ENCODE data around the gene DEFB118.

Gene DEFB118

DNA sequence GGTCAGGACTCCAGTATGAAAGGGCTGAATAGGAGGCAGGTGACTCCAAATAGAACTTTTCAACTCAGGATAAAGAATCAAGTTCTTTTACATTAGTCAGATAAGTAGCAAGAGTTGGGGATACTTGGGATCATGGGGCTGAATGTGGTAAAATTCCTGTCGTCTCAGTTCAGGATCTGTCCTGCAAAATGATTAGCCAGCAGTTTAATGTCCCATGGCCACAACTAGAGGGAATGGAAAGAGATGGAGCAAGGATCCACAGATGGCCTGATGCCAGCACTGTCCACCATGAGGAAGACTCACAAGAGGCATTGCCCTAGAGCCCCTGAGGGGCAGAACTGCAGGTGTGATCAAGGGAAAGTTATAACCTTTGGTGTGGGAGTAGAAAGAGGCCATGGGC is 35.5 kb downstream of the DEFB118 start:
- Histone ChIP-seq H3K4me1 (ENCODE audit: control insufficient read depth, insufficient read depth, low read length) (no peaks in the 10 kb centered on the region), H3K27ac (ENCODE audit: extremely low read depth, low read depth, low read length) (no peak overlapping the region), H3K4me3 (ENCODE audit: low read depth, low read length) (no peak overlapping the region), H3K36me3 (ENCODE audit: control insufficient read depth in 2 of 2, insufficient read depth in 1 of 2, low read length in 2 of 2) (no peaks in the 10 kb centered on the region), H3K9me3 (ENCODE audit: control insufficient read depth, insufficient read depth, low read depth, low read length) (no peaks in the 10 kb centered on the region)
- TF ChIP-seq, protein P1, sequence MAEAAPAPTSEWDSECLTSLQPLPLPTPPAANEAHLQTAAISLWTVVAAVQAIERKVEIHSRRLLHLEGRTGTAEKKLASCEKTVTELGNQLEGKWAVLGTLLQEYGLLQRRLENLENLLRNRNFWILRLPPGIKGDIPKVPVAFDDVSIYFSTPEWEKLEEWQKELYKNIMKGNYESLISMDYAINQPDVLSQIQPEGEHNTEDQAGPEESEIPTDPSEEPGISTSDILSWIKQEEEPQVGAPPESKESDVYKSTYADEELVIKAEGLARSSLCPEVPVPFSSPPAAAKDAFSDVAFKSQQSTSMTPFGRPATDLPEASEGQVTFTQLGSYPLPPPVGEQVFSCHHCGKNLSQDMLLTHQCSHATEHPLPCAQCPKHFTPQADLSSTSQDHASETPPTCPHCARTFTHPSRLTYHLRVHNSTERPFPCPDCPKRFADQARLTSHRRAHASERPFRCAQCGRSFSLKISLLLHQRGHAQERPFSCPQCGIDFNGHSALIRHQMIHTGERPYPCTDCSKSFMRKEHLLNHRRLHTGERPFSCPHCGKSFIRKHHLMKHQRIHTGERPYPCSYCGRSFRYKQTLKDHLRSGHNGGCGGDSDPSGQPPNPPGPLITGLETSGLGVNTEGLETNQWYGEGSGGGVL (tag by site-specific recombination; IDR thresholded peaks at IDR 0.05): no peak
- TF ChIP-seq RBAK (tag by site-specific recombination; IDR thresholded peaks at IDR 0.05) (no peak), ZSCAN16 (tag by site-specific recombination; IDR thresholded peaks at IDR 0.05) (no peak), ZNF157 (tag by site-specific recombination; IDR thresholded peaks at IDR 0.05) (no peak), ZNF768 (tag by site-specific recombination; IDR thresholded peaks at IDR 0.05) (no peak), ZNF629 (tag by site-specific recombination; IDR thresholded peaks at IDR 0.05) (no peak), KLF8 (tag by site-specific recombination; IDR thresholded peaks at IDR 0.05) (no peak), ZNF48 (tag by site-specific recombination; IDR thresholded peaks at IDR 0.05) (no peak), KLF16 (tag by site-specific recombination; IDR thresholded peaks at IDR 0.05) (no peak), ZBTB17 (tag by site-specific recombination; IDR thresholded peaks at IDR 0.05) (no peak), ZNF791 (tag by site-specific recombination; IDR thresholded peaks at IDR 0.05) (no peak), MYNN (tag by site-specific recombination; IDR thresholded peaks at IDR 0.05; ENCODE audit: borderline replicate concordance) (no peak), ZNF221 (tag by site-specific recombination; IDR thresholded peaks at IDR 0.05; ENCODE audit: borderline replicate concordance) (no peak), ZNF776 (tag by site-specific recombination; IDR thresholded peaks at IDR 0.05; ENCODE audit: borderline replicate concordance) (no peak)
- TF ChIP-seq, protein P2, sequence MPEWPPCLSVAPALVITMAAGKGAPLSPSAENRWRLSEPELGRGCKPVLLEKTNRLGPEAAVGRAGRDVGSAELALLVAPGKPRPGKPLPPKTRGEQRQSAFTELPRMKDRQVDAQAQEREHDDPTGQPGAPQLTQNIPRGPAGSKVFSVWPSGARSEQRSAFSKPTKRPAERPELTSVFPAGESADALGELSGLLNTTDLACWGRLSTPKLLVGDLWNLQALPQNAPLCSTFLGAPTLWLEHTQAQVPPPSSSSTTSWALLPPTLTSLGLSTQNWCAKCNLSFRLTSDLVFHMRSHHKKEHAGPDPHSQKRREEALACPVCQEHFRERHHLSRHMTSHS (tag by site-specific recombination; IDR thresholded peaks at IDR 0.05): no peak
- TF ChIP-seq, protein P3, sequence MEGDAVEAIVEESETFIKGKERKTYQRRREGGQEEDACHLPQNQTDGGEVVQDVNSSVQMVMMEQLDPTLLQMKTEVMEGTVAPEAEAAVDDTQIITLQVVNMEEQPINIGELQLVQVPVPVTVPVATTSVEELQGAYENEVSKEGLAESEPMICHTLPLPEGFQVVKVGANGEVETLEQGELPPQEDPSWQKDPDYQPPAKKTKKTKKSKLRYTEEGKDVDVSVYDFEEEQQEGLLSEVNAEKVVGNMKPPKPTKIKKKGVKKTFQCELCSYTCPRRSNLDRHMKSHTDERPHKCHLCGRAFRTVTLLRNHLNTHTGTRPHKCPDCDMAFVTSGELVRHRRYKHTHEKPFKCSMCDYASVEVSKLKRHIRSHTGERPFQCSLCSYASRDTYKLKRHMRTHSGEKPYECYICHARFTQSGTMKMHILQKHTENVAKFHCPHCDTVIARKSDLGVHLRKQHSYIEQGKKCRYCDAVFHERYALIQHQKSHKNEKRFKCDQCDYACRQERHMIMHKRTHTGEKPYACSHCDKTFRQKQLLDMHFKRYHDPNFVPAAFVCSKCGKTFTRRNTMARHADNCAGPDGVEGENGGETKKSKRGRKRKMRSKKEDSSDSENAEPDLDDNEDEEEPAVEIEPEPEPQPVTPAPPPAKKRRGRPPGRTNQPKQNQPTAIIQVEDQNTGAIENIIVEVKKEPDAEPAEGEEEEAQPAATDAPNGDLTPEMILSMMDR (tag by site-specific recombination; IDR thresholded peaks at IDR 0.05): no peak
- TF ChIP-seq, protein P4, sequence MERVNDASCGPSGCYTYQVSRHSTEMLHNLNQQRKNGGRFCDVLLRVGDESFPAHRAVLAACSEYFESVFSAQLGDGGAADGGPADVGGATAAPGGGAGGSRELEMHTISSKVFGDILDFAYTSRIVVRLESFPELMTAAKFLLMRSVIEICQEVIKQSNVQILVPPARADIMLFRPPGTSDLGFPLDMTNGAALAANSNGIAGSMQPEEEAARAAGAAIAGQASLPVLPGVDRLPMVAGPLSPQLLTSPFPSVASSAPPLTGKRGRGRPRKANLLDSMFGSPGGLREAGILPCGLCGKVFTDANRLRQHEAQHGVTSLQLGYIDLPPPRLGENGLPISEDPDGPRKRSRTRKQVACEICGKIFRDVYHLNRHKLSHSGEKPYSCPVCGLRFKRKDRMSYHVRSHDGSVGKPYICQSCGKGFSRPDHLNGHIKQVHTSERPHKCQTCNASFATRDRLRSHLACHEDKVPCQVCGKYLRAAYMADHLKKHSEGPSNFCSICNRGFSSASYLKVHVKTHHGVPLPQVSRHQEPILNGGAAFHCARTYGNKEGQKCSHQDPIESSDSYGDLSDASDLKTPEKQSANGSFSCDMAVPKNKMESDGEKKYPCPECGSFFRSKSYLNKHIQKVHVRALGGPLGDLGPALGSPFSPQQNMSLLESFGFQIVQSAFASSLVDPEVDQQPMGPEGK (tag by site-specific recombination; IDR thresholded peaks at IDR 0.05): no peak
- TF ChIP-seq, protein P5, sequence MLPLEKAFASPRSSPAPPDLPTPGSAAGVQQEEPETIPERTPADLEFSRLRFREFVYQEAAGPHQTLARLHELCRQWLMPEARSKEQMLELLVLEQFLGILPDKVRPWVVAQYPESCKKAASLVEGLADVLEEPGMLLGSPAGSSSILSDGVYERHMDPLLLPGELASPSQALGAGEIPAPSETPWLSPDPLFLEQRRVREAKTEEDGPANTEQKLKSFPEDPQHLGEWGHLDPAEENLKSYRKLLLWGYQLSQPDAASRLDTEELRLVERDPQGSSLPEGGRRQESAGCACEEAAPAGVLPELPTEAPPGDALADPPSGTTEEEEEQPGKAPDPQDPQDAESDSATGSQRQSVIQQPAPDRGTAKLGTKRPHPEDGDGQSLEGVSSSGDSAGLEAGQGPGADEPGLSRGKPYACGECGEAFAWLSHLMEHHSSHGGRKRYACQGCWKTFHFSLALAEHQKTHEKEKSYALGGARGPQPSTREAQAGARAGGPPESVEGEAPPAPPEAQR (tag by site-specific recombination; IDR thresholded peaks at IDR 0.05): no peak
- TF ChIP-seq, protein P6, sequence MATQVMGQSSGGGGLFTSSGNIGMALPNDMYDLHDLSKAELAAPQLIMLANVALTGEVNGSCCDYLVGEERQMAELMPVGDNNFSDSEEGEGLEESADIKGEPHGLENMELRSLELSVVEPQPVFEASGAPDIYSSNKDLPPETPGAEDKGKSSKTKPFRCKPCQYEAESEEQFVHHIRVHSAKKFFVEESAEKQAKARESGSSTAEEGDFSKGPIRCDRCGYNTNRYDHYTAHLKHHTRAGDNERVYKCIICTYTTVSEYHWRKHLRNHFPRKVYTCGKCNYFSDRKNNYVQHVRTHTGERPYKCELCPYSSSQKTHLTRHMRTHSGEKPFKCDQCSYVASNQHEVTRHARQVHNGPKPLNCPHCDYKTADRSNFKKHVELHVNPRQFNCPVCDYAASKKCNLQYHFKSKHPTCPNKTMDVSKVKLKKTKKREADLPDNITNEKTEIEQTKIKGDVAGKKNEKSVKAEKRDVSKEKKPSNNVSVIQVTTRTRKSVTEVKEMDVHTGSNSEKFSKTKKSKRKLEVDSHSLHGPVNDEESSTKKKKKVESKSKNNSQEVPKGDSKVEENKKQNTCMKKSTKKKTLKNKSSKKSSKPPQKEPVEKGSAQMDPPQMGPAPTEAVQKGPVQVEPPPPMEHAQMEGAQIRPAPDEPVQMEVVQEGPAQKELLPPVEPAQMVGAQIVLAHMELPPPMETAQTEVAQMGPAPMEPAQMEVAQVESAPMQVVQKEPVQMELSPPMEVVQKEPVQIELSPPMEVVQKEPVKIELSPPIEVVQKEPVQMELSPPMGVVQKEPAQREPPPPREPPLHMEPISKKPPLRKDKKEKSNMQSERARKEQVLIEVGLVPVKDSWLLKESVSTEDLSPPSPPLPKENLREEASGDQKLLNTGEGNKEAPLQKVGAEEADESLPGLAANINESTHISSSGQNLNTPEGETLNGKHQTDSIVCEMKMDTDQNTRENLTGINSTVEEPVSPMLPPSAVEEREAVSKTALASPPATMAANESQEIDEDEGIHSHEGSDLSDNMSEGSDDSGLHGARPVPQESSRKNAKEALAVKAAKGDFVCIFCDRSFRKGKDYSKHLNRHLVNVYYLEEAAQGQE (tag by site-specific recombination; IDR thresholded peaks at IDR 0.05): no peak
- TF ChIP-seq, protein P7, sequence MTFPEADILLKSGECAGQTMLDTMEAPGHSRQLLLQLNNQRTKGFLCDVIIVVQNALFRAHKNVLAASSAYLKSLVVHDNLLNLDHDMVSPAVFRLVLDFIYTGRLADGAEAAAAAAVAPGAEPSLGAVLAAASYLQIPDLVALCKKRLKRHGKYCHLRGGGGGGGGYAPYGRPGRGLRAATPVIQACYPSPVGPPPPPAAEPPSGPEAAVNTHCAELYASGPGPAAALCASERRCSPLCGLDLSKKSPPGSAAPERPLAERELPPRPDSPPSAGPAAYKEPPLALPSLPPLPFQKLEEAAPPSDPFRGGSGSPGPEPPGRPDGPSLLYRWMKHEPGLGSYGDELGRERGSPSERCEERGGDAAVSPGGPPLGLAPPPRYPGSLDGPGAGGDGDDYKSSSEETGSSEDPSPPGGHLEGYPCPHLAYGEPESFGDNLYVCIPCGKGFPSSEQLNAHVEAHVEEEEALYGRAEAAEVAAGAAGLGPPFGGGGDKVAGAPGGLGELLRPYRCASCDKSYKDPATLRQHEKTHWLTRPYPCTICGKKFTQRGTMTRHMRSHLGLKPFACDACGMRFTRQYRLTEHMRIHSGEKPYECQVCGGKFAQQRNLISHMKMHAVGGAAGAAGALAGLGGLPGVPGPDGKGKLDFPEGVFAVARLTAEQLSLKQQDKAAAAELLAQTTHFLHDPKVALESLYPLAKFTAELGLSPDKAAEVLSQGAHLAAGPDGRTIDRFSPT (tag by site-specific recombination; IDR thresholded peaks at IDR 0.05): no peak
- ChIA-PET POLR2A (interaction anchor here (0.6 kb wide), 1 partner anchor 122 kb away, joined by 3 read pairs; no protein-coding TSS in a partner anchor), CTCF (interaction anchor here (2.1 kb wide), 1 partner anchor 9 kb away, joined by 8 read pairs; no protein-coding TSS in a partner anchor)
